Esophagus mucosa (tissue), 1 donor: ENCODE measurements around the gene ZFHX2. TPM values are rescaled to one million over a fixed set of nuclear protein-coding genes. Genes with fewer than 3 reads are reported as not detected.

Source experiments
- ATAC-seq: fragments of 200-7000 bp; cut with Tn5 transposase; one replicate; pipeline ENCODE4 v1.9.1; 2020
- total RNA-seq: library from RNA; stranded (reverse); gene quantifications from one replicate; pipeline ENCODE4 v1.2.4, GENCODE V29; 2023
- donor health status: DM: yes; HTN: yes; CAD: no.

ZFHX2 gene
- total RNA-seq, 1 donor from 2014 or later = 0.44 TPM

- no peak for ATAC-seq
Observed at GRCh38 chr14:23518709-23519108, 32.9 kb downstream of the ZFHX2 start.

- no peak for ATAC-seq
Observed at GRCh38 chr14:23517650-23518326, 33.8 kb downstream of the ZFHX2 start.

- ATAC-seq = no peak
Observed at GRCh38 chr14:23514644-23514957, 37.0 kb downstream of the ZFHX2 start.

GRCh38 chr14:23513818-23514643 lies 37.5 kb downstream of the ZFHX2 start:
- ATAC-seq = peak; percentile 54

- ATAC-seq = peak; percentile 35
Observed at GRCh38 chr14:23513005-23513817, 38.4 kb downstream of the ZFHX2 start.

DNA sequence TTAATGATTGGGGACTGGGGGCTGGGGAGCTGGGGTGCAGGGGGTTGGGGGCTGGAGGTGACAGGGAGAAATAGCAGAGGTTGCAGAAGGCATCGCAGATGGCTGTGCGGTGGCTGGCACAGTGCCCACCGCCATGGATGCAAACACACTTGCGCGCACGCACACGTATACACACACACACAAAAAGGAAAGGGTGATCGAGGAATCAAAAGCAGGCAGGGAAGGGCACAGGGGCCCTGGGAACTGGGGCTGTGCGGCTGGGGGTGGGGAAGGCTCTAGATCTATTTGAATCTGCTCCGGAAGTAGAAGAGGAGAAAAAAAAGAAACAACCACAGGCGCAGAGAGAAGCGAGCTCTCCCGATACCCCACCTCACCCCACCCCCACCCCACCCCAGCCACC lies 39.4 kb downstream of the ZFHX2 start:
- ATAC-seq = no peak

GRCh38 chr14:23494223-23494622 lies 57.3 kb downstream of the ZFHX2 start:
- no peak for ATAC-seq

DNA sequence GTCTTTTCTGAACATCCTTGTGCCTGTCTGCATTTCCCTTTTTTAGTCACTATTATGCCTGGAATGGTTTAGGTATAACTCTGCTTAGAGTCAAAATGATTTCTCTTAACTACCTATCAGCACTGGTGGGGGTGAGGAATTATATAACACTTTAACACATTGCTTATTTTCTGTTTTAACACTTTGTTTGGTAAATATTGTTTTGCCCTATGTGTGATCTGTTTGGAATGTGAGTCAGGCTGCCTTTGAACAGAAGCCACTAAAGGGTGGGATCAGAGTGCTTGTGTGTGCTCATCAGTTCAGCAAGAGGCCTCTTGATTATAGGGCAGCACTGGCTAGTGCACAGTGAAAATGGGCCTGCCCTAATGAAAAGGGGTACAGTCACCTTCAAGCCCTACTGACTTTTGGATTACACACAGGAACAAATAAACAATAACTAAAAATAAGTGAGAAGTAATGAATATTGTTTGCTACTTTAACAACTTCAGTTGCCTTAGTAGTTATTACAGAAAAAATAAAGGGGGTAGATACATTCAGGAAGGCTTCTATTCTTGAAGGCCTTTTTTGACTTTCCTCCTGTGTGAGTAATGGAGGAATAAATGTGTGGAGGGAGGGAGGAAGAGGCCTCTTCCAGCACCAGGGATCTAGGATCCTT lies 58.8 kb downstream of the ZFHX2 start:
- ATAC-seq = no peak

GRCh38 chr14:23487216-23487615 lies 64.3 kb downstream of the ZFHX2 start:
- ATAC-seq = no peak

DNA sequence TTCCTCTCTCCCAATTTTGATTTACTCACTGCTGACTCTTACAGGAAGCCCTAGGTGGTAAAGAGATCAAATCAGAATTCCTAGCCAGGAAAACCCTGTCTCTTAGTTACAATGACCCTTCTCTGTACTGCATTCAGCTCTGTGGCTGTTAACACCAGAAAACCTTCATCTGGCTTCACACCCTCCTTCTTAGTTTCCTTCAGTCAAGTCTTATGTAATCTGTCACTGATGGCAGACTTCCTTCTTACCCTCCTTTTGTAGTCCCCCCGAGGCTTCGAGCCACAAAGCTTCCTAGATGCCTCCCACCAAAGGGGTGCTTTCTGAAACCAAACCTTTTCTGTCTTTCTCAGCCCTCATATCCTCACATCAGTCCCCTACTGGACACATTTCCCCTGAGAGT lies 65.5 kb downstream of the ZFHX2 start:
- ATAC-seq = no peak

GRCh38 chr14:23485326-23485725 lies 66.2 kb downstream of the ZFHX2 start:
- ATAC-seq = no peak

DNA sequence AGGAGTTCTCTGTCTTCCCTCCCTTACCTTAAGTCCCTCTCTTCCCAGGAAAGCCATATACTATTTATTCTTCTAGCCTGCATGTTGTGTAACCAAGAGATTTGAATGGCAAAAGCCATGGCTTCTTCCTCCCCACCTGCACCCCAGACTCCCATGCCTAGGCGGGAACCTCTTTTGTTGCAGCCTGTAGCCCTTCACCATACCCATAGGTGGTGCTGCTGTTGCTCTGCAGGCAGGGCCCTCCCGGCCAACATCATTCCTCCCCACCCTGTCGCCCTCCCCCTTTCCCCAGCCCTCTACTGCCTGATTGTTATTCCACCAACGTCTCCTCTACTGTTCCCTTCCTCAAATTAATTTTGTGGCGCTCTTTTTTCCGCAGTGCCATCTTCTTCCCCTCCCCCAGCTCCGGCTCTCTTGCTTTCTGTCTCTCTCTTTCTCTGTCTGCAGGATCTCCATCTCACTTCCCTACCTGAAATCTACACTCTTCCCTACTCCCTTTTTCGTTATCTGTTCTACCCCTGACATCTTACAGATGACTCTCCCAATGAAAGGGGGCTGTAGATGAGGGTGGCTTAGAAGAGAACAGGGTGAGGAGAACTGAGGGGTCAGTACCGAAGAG lies 68.2 kb downstream of the ZFHX2 start:
- no peak for ATAC-seq

DNA sequence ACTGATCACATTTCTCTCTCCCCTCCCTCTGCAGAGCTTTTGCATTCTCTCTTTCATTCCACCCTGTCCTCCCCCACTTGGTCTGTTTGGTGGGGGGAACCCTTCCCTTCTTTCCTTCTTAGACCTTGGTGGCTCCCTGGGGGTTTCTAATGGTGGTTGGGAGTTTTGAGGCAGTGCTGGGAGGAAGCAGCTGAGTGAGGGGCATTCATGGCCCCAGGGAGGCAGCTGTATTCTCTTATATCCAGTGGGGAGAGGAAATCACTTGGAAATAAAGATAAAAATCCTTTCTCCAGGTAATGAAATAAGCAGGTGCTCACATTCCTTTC lies 68.8 kb downstream of the ZFHX2 start:
- no peak for ATAC-seq

GRCh38 chr14:23481979-23482822 lies 69.4 kb downstream of the ZFHX2 start:
- no peak for ATAC-seq

- ATAC-seq = no peak
Observed at GRCh38 chr14:23481362-23481970, 70.1 kb downstream of the ZFHX2 start.

- ATAC-seq = peak; percentile 57
Observed at GRCh38 chr14:23478109-23478759, 73.3 kb downstream of the ZFHX2 start.

DNA sequence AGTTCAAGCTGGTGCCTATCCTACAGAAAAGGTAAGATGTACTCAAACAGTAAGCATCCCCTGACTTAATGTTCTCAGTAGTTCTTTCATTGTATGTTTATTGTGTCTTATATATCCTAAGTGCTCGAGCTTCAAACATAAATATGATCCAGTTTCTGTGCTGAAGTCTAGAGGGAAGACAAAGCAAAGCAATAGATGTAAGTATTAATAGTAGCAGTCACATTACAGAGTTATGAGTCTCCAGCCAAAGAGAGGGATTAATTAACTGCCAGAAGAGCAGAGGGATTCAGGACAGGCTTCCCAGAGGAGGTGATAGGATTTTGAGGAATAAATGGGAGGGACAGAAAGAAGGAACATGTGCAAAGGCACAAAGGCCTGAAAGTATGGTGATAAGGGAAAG lies 80.6 kb downstream of the ZFHX2 start:
- ATAC-seq = no peak
